GM21447 (cell line): ENCODE data around the gene DNAJB2.
"Not testable (repeated sequence)": the region's sequence is repeated elsewhere in the genome, so short reads cannot be mapped to it uniquely, and the experiment has no call there.

Source experiments
- ATAC-seq: cut with Tn5 transposase; IDR thresholded peaks from one replicate; pipeline ENCODE4 v1.9.1; 2021; ENCODE audit not compliant: unreplicated experiment

Gene DNAJB2

DNA sequence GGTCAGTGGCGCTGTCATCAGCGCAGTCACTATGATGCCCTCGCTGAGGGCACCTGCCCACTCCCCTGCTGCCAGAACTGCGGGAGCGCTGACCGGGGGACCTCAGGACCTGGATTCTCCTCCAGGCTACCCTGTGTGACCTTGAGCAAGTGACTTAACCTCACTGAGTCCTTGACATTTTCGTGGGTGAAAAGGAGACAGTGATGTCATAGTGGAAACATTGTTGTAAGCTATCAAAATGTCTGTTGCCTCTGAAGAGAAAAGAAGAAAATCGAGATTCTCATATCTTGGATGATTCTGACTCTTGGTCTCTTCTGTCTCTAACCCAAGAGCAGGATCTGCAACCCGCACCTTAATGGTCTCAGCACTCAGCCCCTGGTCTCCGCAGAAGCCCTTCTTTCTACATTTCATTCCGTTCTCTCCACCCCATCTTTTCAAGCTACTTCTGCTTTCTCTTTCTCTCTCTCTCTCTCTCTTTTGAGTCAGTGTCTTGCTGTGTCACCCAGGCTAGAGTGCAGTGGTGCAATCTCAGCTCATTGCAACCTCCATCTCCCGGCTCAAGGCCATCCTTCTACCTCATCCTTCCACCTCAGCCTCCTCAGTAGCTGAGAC, 24.5 kb upstream of the DNAJB2 start:
- peak; percentile 25 for ATAC-seq

DNA sequence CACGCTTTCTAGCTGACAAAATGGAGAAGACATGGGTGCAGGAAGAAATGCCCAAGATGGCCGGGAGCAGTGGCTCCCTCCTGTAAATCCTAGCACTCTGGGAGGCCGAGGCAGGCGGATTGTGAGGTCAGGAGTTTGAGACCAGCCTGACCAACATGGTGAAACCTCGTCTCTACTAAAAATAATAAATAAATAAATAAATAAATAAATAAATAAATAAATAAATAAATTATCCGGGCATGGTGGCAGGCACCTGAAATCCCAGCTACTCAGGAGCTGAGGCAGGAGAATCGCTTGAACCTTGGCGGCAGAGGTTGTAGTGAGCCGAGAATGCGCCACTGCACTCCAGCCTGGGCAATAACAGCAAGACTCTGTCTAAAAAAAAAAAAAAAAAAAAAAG, 20.2 kb upstream of the DNAJB2 start:
- ATAC-seq: not testable (repeated sequence)

DNA sequence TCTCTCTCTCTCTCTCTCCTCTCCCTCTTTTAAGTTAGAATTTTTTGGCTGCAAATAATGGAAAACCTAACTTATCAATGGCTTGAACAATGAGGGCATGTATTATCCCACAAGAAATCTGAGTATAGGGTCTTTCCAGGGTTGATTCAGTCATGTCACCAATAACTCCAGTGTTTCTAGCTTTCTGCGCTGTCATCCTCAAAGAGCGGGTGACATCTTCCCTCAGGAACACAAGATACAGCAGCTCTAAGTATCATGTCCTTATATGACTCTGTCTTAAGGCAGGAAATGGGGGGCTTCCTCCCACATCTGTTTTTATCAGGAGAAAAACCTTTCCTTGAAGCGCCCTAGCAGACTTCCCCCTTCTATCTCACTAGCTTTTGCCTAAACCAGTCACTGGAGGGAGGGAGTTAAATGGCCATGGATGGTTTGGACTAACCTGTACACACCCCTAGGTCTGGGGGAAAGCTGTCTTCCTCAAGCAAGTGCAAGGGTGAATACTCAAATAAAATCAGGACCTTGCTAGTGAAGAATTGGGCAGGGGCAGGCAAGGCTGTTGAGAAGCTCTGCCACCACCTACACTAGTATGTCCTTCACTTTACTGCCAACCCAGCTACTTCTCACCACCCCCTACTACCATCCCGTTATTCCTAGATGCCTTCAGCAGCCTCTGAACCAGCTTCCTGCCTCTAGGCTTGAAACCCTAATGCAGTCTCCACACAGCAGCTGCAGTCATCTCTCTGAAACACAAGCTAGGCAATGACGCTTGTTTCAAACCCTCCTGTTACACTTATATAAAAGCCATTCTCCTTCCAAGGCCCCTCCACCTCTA, 17.9 kb upstream of the DNAJB2 start:
- ATAC-seq: no peak

DNA sequence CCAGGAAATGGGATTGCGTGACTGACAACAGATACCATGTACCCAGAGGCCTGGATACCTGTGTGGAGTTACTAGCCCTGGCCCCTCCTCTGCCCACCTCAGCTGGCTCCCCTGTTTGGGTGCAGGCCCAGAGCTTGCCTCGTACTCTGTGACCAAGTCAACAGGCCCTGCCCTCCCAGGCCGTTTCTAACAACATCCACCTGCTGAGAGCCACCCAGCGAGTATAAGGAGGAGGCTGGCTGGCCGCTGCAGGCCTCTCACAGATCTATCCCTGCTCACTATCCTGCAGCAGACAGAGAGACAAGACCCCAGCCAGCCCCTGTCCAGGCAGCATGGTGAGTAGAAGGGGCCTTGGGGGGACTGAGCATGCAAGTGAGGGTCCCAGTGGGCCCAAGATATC, 12.9 kb upstream of the DNAJB2 start:
- no peak for ATAC-seq

DNA sequence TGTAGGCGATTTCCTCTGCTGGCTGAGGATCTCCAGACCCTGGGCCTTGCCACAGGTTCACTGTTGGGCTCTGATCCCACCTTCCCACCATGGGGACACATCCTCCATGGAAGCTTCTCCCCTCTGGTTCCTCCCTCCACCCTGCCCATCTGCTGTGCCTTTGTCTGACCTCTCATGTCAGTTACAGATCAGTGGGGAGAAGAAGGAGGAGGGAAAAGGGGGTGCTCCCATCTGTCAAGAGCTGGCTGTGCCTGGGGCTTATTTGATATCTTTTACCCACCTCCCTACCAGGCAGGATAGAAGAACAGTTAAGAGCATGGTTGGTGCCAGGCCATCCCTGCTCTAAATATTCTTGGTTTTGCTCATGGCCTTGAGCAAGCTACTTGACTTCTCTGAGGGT, 12.3 kb upstream of the DNAJB2 start:
- ATAC-seq: no peak

DNA sequence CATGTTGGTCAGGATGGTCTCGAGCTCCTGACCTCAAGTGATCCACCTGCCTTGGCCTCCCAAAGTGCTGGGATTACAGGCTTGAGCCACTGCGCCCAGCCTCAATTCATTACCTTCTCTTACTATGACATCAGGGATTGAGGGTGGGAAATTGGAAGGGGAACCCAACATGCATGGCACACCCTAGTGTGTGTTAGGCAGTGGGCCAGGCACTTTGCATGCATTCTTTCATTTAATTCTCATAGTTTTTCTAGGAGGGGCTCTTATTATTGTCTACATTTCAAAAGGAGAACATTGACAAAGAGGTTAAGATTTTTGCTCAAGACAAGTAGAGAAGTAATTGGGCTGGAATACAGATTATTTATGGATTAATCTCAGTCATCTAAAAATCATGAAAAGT, 10.9 kb upstream of the DNAJB2 start:
- ATAC-seq: no peak

DNA sequence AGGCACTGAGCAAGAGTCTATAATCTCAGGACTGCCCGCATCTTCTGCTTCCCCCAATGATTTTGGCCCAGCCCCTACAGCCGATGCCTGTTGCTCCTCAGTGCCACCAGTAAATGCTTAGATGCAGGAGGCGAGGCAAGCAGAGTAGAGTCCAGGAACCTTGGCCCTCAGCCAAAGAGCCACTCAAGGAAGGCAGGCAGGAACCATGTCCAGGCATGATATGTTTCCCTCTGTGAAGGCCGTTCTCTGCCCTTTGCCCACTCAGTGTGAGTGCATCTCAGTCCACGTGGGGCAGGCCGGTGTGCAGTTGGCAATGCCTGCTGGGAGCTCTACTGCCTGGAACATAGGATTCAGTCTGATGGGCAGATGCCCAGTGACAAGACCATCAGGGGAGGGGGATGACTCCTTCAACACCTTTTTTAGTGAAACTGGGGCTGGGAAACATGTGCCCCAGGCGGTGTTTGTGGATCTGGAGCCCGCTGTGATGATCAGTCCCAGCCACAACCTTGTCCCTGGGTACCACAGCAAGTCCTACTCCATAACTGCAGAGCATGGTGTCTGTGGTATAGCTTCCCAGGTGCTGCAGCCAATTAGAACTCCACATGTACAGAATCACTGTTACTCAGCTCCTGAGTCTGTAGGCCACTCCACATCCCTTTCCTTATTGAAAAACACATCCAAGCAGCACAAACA, 9.7 kb upstream of the DNAJB2 start:
- no peak for ATAC-seq

DNA sequence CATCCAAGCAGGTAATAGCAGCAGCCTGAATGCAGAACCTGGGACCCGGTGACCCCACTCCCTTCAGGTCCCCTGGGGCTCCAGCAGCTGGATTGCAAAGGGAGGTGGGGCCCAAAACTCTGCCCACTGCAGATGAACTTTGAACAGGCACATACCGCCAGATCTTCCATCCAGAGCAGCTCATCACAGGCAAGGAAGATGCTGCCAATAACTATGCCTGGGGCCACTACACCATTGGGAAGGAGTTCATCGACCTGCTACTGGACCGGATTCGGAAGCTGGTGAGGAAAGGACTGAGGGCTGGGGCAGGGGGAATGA, 9.2 kb upstream of the DNAJB2 start:
- no peak for ATAC-seq

DNA sequence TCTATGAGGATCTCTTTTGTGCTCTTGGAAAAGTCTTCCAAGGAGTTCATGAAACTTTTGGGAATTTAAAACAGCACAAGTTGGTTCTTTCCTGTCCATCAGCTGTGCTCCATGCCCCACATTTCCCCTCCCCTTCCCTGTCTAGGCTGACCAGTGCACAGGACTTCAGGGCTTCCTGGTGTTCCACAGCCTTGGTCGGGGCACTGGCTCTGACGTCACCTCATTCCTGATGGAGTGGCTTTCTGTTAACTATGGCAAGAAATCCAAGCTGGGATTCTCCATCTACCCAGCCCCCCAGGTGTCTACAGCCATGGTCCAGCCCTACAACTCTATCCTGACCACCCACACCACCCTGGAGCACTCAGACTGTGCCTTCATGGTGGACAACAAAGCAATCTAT, 8.1 kb upstream of the DNAJB2 start:
- no peak for ATAC-seq

DNA sequence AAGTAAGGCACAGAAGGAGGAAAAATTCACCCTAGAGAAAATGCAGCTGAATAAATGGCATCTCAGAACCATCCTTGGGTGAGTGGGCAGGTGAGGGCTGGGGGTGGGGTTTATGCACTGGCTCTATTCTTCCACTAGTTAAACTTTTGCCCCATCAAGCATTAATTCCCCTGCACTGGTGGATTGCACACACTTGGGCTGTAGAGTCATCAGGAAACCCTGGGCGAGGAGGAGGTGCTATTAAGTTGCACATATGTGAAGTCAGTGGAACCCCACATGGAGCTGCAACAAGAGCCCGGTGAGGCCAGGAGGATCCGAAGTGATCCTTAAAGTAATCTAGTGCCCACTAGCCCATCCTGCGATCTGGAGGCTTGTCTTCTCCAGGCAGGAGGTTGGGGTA, 6.8 kb upstream of the DNAJB2 start:
- no peak for ATAC-seq

DNA sequence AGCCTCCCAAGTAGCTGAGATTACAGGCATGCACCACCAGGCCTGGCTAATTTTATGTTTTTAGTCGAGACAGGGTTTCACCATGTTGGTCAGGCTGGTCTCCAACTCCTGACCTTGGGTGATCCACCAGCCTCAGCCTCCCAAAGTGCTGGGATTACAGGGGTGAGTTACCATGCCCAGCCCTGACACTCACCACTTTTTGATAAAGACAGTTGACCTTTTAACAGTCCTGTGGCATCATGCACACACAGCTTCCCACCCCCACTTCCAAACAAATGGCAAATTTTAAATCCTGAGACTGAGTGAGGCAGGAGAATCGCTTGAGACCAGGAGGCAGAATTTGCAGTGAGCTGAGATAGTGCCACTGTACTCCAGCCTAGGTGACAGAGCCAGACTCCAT, 6.2 kb upstream of the DNAJB2 start:
- no peak for ATAC-seq

DNA sequence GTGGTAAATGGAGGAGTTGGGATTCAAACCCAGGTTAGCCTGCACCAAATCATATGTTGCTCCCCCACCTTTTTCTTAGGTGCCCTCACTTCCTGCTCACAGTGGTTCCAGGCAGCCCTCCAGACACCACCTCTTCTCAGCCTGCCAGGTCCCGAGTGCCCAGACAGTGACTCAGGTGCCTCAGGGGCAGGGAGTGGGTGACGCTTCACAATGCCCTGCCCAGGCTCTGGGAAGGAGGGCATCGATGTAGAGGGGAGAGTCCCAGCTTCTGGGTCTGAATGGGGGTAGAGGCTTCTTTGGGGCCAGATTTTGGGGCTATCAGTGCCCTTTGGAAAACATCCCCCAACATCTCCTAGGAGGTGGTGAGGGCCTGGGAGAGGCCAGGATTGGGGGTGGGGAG, 5.2 kb upstream of the DNAJB2 start:
- no peak for ATAC-seq

DNA sequence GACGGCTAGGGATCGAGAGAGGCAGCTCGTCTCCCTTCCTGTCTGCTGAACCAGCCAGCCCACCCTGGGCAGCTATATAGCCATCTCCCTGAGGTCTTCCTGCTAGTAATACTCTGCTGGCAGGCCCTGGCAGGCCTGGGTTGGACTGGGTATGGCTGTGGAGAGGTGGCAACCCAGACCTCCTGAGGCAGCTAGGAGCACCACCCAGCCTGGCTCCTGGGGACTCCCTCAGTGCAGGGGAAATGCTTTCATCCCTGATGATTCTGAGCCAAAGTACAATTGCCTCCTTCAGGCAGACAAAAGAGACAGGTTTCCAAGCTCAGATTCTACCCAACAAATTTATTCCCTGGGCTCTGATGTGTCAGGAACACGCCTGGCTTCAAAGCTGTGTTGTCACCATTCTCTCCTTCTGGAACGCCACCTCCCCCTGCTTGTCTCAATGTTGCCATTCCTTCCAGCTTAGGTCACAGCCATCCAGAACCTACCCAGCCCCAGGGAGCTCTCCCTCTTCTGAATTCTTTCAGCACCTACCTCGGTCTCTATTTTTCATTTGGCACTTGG, 4.7 kb upstream of the DNAJB2 start:
- no peak for ATAC-seq

DNA sequence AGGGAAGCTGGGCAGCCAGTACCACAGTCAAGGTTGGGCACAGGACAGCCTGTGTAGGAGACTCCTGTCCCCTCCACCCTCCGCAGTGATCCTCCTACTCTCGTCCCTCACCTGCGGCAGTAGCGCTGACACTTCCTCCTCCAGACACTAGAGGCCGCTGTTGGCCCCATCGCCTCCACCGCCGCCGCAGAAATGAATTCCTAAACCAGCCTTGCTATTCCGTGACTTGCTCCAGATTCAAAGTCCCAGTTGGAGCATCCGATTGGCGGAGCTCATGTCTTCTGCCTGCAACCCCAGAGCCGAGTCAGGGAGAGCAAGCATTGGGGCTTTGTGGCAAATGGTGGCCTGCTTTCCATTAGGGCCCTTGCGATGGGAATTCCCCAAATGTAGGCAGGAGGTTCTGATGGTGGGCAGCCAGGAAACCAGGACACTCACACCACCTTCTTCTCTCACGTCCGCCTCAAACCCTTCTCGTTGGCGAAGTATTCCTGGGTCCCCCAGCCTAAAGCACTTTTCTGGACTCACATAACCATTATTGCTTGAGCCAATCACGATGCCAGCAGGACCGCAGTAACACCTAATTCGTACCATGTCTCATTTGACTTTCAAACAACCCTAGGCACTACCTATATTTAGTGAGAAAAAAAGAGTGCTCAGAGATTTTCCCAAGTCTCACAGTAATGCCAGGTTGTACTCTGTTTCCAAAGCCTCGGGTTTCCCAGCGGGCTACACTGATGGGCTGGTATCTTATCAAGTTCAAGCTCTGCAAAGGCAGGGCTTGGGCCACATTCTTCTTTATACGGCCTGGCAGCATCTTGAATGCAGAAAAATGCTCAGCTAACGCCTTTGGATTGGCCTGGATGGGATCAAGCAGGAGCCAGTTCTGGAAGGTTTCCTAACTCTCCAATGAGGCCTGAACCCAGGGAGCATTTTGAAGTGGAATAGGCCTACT, 1.2 kb upstream of the DNAJB2 start:
- ATAC-seq: no peak

DNA sequence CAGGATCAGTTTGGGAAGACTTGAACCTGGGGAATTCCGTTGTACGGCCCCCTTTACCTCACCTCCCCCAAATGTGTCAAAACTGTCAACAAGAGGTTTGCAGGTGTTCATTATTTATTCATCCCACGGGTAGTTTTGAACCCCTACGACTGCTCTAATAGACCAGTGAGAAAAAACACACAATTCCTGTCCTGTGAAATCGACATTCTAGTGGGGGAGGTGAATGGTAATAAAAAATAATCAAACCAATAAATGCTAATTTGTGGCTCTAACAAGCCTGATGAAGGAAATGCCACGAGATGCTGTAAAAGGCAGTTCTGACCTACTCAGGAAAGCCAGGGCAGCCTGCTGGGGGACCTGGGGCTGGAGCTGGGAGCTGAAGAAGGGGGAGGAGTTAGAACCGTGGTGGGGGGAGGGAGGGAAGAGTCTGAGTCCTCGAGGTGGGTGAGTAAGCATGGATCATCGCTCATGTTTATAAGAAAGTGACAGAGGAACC, 463 bp upstream of the DNAJB2 start:
- peak; percentile 6 for ATAC-seq

DNA sequence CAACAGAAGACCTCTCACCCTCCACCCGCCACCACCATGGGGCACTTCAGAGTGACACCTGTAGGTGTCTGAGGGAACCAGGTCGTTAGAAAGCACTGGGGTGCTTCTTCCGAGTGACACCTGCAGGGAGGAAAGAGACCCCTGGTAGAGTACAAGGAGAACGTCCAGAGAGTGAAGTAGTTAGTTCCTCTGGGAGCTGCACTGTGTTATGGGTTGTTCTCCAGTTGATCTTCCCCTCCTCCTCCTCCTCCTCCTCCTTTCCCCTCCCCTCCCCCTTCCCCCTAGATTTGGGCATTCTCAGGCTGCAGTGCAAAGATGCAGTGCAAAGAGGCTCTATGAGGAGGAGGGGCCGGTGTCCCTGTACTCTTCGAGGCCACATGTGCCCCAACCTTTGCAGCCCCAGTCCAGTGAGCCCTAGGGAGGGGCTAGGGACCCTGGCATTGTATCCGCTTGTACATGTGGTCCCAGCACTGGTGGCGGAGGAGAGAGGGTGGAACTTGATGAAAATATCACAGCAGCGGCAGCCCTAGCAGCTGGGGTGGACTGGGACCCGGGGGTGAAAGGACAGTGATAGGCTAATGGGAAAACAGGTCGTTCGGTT, 850 bp downstream of the DNAJB2 start:
- ATAC-seq: no peak

DNA sequence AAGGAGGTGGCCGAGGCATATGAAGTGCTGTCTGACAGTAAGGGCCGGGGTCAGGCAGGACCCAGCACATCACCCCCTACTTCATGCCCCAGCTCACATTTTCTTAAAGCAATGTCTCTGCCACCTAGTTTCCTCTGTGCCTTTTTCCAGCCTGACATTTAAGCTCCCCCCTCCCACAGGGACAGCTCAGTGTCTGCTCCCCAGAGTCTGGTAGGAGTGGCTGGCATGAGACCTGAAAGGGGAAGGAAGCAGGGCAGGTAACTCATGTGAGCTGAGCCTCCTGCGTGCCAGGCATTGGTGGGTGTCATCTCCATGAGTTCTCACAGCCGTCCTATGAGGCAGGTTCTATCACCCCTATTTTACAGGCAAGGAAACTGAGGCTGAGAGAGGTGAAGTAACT, 1.5 kb downstream of the DNAJB2 start:
- ATAC-seq: no peak

DNA sequence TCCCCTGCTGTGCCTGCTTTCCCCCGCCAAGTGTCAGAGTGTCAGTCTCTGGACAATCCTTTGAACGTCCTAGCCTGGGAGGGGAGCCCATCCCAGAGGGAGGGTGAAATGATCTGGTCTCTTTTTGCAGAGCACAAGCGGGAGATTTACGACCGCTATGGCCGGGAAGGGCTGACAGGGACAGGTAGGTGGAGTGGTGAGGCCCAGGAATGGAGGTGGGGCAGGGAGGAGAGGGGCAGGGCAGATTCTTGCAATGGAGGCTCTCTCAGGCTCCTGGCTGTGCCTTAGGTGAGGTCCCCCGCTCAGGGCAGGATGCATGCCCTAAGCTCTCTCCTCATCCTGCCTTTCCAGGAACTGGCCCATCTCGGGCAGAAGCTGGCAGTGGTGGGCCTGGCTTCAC, 2.4 kb downstream of the DNAJB2 start:
- ATAC-seq: no peak

DNA sequence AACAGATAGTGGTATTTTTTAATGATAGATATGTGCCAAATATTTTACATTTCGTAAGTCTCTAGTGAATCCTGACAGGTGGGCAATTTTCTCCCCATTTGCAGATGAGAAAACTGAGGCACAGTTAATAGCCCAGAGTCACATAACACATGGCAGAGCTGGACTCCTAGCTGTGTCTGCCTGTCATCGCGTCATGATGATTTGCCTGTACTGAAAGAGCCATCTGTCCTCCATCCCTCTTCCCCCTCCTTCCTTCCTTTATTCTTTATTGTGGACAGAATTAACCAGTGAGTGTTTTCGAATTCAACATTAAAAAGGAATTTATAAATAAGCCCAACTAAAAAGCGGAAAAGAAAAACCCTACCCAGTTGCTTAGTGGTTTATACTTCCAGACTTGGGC, 3.2 kb downstream of the DNAJB2 start:
- no peak for ATAC-seq

DNA sequence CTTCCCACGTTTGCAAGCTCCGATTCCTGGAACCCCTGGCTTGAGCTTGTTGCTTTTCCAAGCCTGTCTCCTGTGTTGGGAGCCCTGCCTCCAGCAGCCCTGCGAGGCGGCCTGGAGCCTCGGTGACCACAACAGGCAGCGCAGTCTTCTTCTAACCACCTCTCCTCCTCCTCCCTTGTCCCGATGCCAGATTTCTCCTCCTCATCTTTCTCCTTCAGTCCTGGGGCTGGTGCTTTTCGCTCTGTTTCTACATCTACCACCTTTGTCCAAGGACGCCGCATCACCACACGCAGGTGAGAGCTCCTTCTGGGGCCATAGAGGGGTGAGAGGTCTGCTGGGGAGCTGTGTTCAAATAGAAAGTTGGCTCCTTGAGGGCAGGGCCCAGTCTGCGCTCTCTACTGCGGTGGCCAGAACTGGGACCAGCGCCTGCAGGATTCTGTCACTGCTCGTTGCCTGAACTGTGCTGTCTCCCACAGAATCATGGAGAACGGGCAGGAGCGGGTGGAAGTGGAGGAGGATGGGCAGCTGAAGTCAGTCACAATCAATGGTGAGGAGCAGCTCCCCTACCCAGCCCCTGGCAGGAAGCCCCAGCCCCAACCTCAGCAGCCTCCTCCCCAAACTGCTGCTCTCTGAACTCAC, 3.9 kb downstream of the DNAJB2 start:
- ATAC-seq: no peak
